Thyroid gland (tissue), 4 donors: ENCODE results near the gene MYOCOS.

ENCODE experiments used
- CTCF ChIP-seq, 6 experiments: fragments of 200-600 bp in 3 of 6; fragments of 450-650 bp in 3 of 6; sonication (generic) in 3 of 6; IDR thresholded peaks; one replicate each; pipeline ENCODE4 v1.5.1; 2016 to 2019; ENCODE audit warnings: antibody characterized with exemption in 6 of 6, mild to moderate bottlenecking in 2 of 6, inconsistent platforms in 1 of 6, moderate library complexity in 1 of 6
- POLR2A ChIP-seq, 2 donors: fragments of 450-650 bp; IDR thresholded peaks; one replicate each; pipeline ENCODE4 v1.6.1; 2017; ENCODE audit warnings: antibody characterized with exemption in 2 of 2, mild to moderate bottlenecking in 2 of 2, moderate library complexity in 1 of 2

- TF ChIP-seq CTCF (IDR thresholded peaks at IDR 0.05) (no peak), POLR2A (IDR thresholded peaks at IDR 0.05) (no peak)
These were observed 38.3 kb upstream of the MYOCOS start for GRCh38 chr1:171583591-171584201.
